ENCODE results near the gene PRCC.

The PRCC gene

DNA sequence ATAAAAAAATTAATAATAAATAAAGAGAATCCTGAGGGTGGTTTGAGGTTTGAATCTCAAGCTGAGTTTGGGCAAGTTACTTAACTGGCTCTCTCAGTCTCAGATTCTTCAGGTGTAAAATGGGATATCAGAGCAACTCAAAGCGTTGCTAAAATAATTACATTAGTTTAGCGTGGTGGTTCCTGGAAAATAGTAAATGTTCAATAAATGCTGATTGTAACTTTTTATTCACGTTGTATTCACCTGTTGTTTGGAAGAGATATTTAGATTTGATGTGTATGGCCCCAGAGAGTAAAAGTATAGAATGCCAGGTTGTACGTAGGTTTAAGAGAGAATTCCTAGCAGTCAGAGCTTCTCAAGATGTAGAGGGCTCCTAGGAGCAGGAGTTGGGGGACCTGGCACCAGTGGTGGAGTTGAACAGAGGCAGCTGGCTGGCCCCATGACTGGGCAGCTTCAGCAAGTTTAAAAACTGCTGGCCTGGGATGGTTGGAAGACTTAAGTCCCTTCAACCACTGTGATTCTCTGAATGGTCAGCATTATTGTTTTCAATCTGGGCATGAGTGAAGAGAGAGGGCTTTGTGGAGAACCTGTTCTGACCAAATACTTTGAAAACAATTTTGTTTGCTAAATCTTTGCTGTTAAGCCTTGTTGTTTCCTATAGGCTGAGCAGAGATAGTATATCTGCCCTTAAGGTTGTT, 22.4 kb downstream of the PRCC start:
- peaks cover 50% of the 10 kb centered on the region for H3K36me3 Mint-ChIP-seq (ENCODE audit: low read depth)

DNA sequence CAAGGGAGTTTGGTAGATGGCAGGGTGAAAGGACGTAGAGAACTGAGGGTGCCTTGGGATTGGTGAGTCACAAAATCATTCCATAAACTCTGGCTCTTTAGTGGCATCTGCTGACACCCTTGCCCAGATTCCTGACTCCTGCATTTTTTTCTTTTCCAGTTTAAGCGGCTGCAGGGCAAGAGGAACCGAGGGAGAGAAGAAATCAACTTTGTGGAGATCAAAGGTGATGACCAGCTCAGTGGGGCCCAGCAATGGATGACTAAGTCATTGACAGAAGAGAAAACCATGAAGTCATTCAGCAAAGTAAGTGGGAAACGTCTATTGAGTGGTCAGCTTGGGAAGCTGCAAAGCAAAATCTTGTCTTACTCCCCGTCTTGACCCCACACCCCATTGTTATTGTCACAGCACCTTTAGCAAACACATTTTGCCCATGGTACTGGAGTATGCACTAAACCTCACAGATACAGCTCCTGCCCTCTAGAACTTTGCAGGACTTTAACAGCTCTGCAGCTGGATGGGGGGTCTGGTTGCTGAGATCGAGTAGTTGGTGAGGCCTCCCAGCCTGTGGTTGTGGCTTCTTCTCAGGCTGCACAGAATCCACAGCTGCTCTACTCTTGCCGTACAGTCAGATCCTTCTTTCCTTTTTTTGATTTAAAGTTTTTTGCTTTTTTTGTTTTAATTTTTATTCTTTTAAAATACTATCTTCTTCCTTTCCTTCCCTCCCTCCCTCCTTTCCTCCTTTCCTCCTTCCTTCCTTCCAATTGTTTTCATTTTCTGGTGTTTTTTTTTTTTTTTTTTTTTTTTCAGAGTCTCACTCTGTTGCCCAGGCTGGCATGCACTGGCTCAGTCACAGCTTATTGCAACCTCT, 27.4 kb downstream of the PRCC start:
- Mint-ChIP-seq H3K9me3 (no peaks in the 10 kb centered on the region), H3K4me1 (no peaks in the 10 kb centered on the region), H3K36me3 (ENCODE audit: low read depth) (peaks cover 62% of the 10 kb centered on the region), H3K4me3 (no peak overlapping the region), H3K27me3 (no peaks in the 10 kb centered on the region), H3K27ac (no peak overlapping the region)
- ATAC-seq (no peak), DNase-seq (no peak)

More for the DNA sequence above, 22.4 kb downstream of the PRCC start:
- DNase-seq: no peak
- no peaks in the 10 kb centered on the region for H3K9me3 Mint-ChIP-seq
- peak overlapping the region; percentile 48 for H3K27ac Mint-ChIP-seq
- no peaks in the 10 kb centered on the region for H3K27me3 Mint-ChIP-seq
- ATAC-seq: no peak
- H3K4me1 Mint-ChIP-seq: peaks cover 3% of the 10 kb centered on the region
- no peak overlapping the region for H3K4me3 Mint-ChIP-seq

GRCh38 chr1:156795374-156795733, 28.0 kb downstream of the PRCC start:
- Mint-ChIP-seq H3K9me3 (no peaks in the 10 kb centered on the region), H3K36me3 (ENCODE audit: low read depth) (peaks cover 61% of the 10 kb centered on the region), H3K4me1 (no peaks in the 10 kb centered on the region), H3K27me3 (no peaks in the 10 kb centered on the region), H3K27ac (no peak overlapping the region), H3K4me3 (no peak overlapping the region)
- ATAC-seq (no peak), DNase-seq (no peak)

GRCh38 chr1:156795787-156796186, 28.5 kb downstream of the PRCC start:
- no peak for ATAC-seq

GRCh38 chr1:156796340-156797097, 29.2 kb downstream of the PRCC start:
- H3K36me3 Mint-ChIP-seq (ENCODE audit: low read depth): peaks cover 60% of the 10 kb centered on the region
- H3K4me1 Mint-ChIP-seq: peaks cover 4% of the 10 kb centered on the region
- no peaks in the 10 kb centered on the region for H3K27me3 Mint-ChIP-seq
- H3K4me3 Mint-ChIP-seq: no peak overlapping the region
- no peak for DNase-seq
- H3K9me3 Mint-ChIP-seq: no peaks in the 10 kb centered on the region
- H3K27ac Mint-ChIP-seq: no peak overlapping the region
- ATAC-seq: no peak

More at GRCh38 chr1:156795787-156796186, 28.5 kb downstream of the PRCC start:
- Mint-ChIP-seq H3K36me3 (ENCODE audit: low read depth) (peaks cover 61% of the 10 kb centered on the region), H3K9me3 (no peaks in the 10 kb centered on the region), H3K4me3 (no peak overlapping the region), H3K4me1 (no peaks in the 10 kb centered on the region), H3K27ac (no peak overlapping the region), H3K27me3 (no peaks in the 10 kb centered on the region)
- no peak for DNase-seq

- ATAC-seq: peak; percentile 44
- Mint-ChIP-seq H3K4me3 (no peak overlapping the region), H3K9me3 (no peaks in the 10 kb centered on the region), H3K27ac (no peak overlapping the region), H3K36me3 (ENCODE audit: low read depth) (peaks cover 55% of the 10 kb centered on the region), H3K4me1 (peaks cover 9% of the 10 kb centered on the region), H3K27me3 (no peaks in the 10 kb centered on the region)
- DNase-seq: peak; percentile 60
Observed at GRCh38 chr1:156797212-156797871, 30.0 kb downstream of the PRCC start.

GRCh38 chr1:156801409-156802121, 34.2 kb downstream of the PRCC start:
- Mint-ChIP-seq H3K4me1 (peaks cover 19% of the 10 kb centered on the region), H3K27me3 (no peaks in the 10 kb centered on the region), H3K4me3 (no peak overlapping the region), H3K36me3 (ENCODE audit: low read depth) (peaks cover 36% of the 10 kb centered on the region), H3K27ac (peak overlapping the region; percentile 71), H3K9me3 (no peaks in the 10 kb centered on the region)
- peak; percentile 3 for ATAC-seq
- DNase-seq: no peak

DNA sequence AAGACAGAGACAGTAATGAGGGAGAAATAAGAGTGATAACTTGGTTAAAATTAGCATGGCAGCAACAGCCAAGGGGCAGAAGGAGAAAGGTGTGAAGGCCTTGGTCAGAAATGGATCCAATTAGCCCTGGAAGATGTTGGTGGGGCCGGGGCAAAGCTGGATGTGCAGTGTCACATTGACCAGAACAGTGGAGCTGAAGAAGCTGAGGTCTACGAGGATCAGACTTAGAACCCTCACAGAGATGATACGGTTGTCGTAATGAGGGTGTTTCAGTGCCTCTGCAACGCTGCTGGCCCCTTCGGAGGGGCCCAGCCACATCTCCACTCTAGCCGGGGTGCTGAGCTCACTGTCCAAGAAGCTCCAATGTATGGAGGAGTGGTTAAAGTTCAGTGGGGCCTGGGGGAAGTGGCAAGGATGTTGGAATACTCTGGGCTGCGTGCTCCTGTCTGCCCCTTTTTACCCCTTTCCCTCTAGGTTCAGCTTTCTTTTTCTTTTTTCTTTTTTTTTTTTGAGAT, 35.1 kb downstream of the PRCC start:
- Mint-ChIP-seq H3K4me1 (peaks cover 26% of the 10 kb centered on the region), H3K27ac (peak overlapping the region; percentile 76), H3K9me3 (no peaks in the 10 kb centered on the region), H3K36me3 (ENCODE audit: low read depth) (peaks cover 41% of the 10 kb centered on the region), H3K27me3 (no peaks in the 10 kb centered on the region), H3K4me3 (no peak overlapping the region)
- ATAC-seq: no peak
- DNase-seq: no peak

DNA sequence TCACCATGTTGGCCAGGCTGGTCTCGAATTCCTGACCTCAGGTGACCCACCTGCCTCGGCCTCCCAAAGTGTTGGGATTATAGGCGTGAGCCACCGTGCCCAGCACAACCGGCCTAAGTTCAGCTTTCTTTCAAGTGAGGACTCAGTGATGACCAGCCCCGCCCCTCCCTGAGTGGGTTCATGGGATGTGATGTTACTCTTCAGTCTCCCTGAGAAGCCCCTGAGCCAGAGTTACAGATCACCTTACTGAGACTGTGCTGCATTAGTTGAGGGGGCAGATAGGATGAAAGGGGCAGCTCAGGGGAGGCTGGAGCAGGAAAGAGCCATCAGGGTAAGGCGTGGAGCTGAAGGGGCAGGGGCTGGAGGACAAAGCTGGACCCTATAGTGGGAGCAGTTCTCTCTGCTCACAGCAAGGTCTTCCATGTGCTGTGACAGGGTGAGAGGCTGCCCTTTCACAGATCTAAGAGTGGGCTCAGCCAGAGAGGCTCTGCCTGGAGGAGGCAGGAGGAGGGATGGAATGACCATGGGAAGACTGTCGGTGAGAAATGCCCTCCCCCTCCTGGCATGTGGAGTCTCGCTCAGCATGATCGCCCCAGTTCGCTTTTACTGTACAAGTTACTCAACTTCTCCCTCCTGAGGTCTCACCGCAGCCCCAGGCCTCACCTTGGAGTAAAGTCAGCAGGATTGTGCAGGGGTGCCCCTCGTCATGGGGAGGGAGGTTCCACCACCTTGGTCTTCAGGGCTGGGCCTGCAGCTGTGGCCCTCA, 35.9 kb downstream of the PRCC start:
- Mint-ChIP-seq H3K4me3 (no peak overlapping the region), H3K27me3 (no peaks in the 10 kb centered on the region), H3K27ac (peak overlapping the region; percentile 76), H3K9me3 (no peaks in the 10 kb centered on the region), H3K36me3 (ENCODE audit: low read depth) (peaks cover 41% of the 10 kb centered on the region), H3K4me1 (peaks cover 34% of the 10 kb centered on the region)
- DNase-seq (no peak), ATAC-seq (peak; percentile 13)

DNA sequence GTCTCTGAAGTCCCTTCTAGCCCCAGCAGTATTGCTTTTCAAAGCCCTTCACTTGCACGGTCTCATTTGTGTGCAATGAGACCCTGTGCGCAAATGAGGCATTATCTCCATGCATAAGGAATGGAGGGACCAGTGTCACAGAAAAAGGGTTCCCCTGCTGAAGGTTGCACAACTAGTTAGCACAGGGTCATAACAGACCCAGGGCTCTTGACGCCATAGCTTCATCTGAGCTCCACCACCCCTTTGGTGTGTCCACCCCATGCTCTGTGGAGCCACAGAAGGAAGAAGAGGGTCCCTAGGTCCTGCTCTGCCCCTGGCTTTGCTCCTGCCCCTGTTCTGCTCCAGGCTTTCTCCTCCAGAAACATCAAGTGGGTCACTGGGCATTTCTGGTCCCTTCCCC, 36.7 kb downstream of the PRCC start:
- H3K27me3 Mint-ChIP-seq: no peaks in the 10 kb centered on the region
- ATAC-seq (peak; percentile 6), DNase-seq (no peak)
- peak overlapping the region; percentile 76 for H3K27ac Mint-ChIP-seq
- peaks cover 42% of the 10 kb centered on the region for H3K4me1 Mint-ChIP-seq
- H3K36me3 Mint-ChIP-seq (ENCODE audit: low read depth): peaks cover 47% of the 10 kb centered on the region
- H3K9me3 Mint-ChIP-seq: no peaks in the 10 kb centered on the region
- no peak overlapping the region for H3K4me3 Mint-ChIP-seq

- peaks cover 46% of the 10 kb centered on the region for H3K4me1 Mint-ChIP-seq
Observed at GRCh38 chr1:156804572-156805243, 37.4 kb downstream of the PRCC start.

DNA sequence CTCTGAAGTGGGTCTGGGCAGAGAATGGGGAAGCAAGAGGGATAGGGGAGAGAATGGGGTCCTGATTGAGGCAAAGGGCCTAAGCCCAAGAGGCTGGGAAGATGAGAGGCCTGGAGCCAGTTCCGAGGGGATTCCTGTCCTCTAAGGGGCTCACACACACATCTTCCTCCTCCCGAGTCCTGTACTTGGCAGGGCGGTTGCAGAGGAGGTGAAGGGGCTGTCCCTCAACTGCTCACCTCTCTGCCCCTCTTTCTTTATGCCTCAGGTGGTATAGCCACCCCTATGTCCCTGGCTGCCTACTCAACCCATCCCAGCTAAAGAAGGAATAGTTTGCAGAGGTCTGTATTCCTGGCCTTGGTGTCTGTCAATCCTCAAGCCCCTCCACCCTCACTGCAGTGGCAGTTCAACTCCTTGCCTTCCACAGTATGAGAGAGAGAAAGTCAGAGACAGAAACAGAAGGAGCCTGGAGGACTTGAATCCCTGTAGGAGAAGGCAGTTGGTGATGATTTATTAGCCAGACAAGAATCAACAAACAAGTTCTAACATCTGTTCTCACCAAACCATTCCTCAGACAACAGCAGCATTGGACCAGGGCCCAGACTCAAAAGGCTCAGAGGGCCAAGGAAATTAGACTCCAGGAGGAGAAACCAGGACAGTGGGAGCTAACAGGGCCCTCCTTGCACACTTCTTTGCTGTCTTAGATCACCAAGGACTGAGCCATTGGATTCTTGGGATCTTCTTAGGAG, 38.6 kb downstream of the PRCC start:
- H3K4me1 Mint-ChIP-seq: peaks cover 56% of the 10 kb centered on the region
- peaks cover 53% of the 10 kb centered on the region for H3K36me3 Mint-ChIP-seq (ENCODE audit: low read depth)
- DNase-seq: no peak
- H3K4me3 Mint-ChIP-seq: no peak overlapping the region
- H3K27me3 Mint-ChIP-seq: no peaks in the 10 kb centered on the region
- no peaks in the 10 kb centered on the region for H3K9me3 Mint-ChIP-seq
- H3K27ac Mint-ChIP-seq: peak overlapping the region; percentile 56
- no peak for ATAC-seq

More at GRCh38 chr1:156804572-156805243, 37.4 kb downstream of the PRCC start:
- peak overlapping the region; percentile 76 for H3K27ac Mint-ChIP-seq
- no peaks in the 10 kb centered on the region for H3K27me3 Mint-ChIP-seq
- peaks cover 48% of the 10 kb centered on the region for H3K36me3 Mint-ChIP-seq (ENCODE audit: low read depth)
- no peak overlapping the region for H3K4me3 Mint-ChIP-seq
- DNase-seq (no peak), ATAC-seq (no peak)
- H3K9me3 Mint-ChIP-seq: no peaks in the 10 kb centered on the region
